ES-I3 (cell line): ENCODE results near the gene SCYGR6.
"Not testable (repeated sequence)": the region's sequence is repeated elsewhere in the genome, so short reads cannot be mapped to it uniquely, and the experiment has no call there.

Source experiments
- H3K36me3 ChIP-seq: 2 replicates; pipeline ENCODE4 v1.6.1; 2013; ENCODE audit warnings: mild to moderate bottlenecking, low read length, control low read depth, moderate library complexity; ENCODE audit not compliant: insufficient read depth
- H3K4me1 ChIP-seq: 2 replicates; pipeline ENCODE4 v1.6.1; 2013; ENCODE audit warnings: mild to moderate bottlenecking, control low read depth, low read length; ENCODE audit not compliant: insufficient read depth
- H3K9ac ChIP-seq: 2 replicates; pipeline ENCODE4 v1.6.1; 2013; ENCODE audit warnings: low read depth, mild to moderate bottlenecking, low read length, moderate library complexity
- H3K9me3 ChIP-seq: 2 replicates; pipeline ENCODE4 v1.6.1; 2013; ENCODE audit warnings: mild to moderate bottlenecking, low read length, moderate library complexity; ENCODE audit not compliant: control insufficient read depth, insufficient read depth

SCYGR6 gene

DNA sequence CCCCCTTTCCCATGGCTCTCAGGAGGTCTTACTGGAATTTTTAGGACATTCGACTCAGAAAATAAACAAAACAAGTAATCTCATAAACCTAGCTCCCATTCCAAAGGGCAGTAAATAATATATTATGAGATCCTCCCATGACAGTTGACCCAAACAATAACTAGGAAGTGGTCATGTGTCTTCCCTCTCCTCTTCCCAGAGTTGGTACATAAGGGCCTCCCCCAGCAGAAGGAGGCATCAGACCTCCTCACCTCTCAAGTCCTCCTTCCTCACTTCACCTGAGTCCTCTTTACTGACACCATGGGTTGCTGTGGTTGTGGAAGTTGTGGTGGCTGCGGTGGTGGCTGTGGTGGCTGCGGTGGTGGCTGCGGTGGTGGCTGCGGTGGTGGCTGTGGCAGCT, 3.5 kb upstream of the SCYGR6 start, which contains the start of gene SCYGR7:
Gene SCYGR7, plus strand, starts transcription at position 301 of the 400 bp plus-strand sequence. Its CDS starts 0 bp downstream, at position 301.
- no peaks in the 10 kb centered on the region for H3K36me3 ChIP-seq
- H3K9me3 ChIP-seq = no peaks in the 10 kb centered on the region
- no peaks in the 10 kb centered on the region for H3K4me1 ChIP-seq
- no peak within 1 kb of the TSS for H3K9ac ChIP-seq

DNA sequence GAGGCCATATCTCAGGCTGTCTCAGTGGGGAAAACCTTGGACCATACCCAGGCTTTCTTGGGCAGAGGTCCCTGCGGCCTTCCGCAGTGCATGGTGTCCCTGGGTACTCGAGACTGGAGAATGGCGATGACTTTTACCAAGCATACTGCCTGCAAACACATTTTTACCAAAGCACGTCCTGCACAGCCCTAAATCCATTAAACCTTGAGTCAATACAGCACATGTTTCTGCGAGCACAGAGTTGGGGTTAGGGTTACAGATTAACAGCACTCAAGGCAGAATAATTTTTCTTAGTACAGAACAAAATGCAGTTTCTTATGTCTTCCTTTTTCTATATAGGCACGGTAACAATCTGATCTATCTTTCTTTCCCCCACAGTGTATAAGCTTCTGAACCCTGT, 1.7 kb downstream of the SCYGR6 start:
- H3K36me3 ChIP-seq, H3K4me1 ChIP-seq, H3K9me3 ChIP-seq, H3K9ac ChIP-seq: not testable (repeated sequence)

DNA sequence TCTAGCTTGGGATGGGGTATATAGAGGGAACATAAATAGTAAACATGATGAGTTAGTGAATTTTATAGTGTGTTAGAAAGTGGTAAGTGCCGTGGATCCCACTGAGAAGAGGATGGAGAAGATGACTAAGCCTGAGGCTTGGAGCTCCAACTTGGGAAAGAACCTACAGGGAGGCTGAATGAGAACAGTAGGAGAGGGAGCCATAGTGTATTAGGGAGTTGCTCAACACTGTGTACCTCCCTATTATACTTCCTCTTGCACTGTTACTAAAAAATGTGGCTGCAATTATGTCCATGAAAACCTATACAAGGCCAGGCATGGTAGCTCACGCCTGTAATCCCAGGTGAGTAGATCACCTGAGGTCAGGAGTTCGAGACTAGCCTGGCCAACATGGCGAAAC, 3.9 kb downstream of the SCYGR6 start:
- Histone ChIP-seq H3K4me1 (peaks cover 7% of the 10 kb centered on the region), H3K36me3 (no peaks in the 10 kb centered on the region), H3K9ac (no peak overlapping the region), H3K9me3 (no peaks in the 10 kb centered on the region)

DNA sequence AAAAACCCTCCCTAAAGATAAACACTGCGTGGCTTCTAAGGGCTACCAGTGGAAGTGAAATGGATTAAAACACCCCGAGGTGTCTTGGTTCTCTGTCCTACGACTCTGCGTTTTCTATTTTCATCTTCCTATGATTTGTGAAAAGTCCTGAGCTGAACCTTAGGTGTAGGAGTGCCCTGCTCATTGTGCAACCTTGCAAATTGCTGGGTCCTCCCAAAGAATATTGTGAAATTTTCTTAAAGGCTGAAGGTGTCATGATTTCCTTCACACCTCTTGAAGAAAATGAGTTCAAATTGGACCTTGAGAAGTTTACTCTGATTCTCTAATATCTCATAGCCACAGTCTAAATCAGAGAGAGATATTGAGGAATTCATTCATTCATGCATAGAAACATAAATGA, 4.9 kb downstream of the SCYGR6 start:
- Histone ChIP-seq H3K9ac (no peak overlapping the region), H3K9me3 (no peaks in the 10 kb centered on the region), H3K36me3 (no peaks in the 10 kb centered on the region), H3K4me1 (peaks cover 8% of the 10 kb centered on the region)

DNA sequence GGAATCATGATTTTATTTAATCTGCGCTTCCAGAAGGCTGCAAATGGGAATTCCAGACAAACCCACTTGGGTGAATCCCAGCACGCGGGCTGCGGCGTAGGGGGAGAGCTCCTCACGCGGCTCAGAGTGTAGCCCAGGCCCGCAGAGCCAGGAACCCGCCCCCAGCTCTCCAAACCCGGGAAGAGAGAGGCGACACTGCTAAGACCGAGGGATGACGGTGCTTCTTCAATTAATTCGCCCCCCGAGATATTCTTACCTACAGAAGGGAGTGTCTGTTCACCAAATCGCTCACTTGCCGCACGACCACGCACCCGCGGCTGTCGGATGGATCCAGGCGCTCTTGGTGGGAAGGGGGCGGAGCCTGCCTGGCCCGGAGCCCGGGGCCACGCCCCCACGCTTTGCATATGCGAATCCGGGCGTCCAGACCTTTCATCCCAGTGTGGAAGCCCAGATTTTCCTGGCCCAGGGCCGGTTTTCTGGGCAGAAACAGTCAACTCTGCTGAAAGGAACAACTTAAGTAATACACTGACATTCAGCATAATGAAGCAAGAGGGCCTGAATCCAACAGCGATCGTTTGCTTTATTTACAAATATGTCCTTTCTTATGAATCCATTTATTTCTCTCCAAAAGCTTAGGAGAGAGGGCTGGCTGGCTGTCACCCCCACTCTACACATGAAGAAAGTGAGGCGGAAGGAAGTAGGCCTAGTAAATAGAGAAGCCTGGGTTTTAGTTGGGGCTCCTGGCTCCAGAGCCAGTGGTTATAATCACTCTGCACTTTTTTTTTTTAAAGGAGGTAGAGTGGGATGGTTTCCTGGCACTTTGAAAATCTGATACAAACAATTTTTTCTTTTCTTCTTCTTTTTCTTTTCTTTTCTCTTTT, 6.6 kb downstream of the SCYGR6 start, which contains the start of gene SLC19A3:
Gene SLC19A3, minus strand, starts transcription at position 342 of the 881 bp plus-strand sequence. CDS start 15,710 bp downstream, outside the sequence.
- H3K36me3 ChIP-seq = no peaks in the 10 kb centered on the region
- H3K4me1 ChIP-seq = peaks cover 8% of the 10 kb centered on the region
- no peaks in the 10 kb centered on the region for H3K9me3 ChIP-seq
- H3K9ac ChIP-seq = peak within 1 kb of the TSS; percentile 51; the same call in 1 of the 2 replicates

DNA sequence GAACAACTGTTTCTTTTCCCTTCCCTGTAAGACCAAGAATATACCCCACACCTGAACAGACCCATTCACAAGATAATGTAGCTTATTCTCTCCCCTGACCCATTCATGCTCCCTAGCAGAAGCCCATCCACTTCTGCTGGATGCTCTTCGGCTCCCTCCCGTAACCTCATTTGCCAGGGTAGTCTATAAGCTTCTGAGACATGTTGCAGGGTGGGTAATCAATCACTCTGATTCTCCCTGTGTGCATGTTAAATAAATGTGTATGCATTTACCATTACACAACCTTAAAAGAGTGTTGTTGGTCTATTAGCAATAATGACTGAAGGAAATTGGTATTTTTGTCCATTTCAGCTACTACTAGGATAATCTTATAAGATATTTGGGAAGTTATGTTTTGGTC, 8.1 kb downstream of the SCYGR6 start:
- H3K4me1 ChIP-seq = peaks cover 8% of the 10 kb centered on the region
- no peaks in the 10 kb centered on the region for H3K36me3 ChIP-seq
- no peak overlapping the region for H3K9ac ChIP-seq
- H3K9me3 ChIP-seq = no peaks in the 10 kb centered on the region

DNA sequence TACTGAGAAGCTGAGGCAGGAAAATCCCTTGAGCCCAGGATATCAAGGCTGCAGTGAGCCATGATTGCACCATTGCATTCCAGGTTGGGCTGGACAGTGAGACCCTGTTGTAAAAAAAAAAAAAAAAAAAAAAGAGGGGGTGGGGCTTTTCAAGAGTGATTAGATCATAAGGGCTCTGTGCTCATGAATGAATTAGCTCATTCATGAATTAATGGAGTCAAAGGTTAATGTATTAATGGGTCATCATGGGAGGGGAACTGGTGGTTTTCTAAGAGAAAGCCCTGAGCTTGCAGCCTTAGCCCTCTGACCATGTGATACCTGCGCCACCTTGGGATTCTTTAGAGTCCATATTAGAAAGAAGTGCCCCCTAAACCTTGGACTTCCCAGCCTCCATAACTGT, 11.3 kb downstream of the SCYGR6 start:
- Histone ChIP-seq H3K36me3 (no peaks in the 10 kb centered on the region), H3K4me1 (peaks cover 8% of the 10 kb centered on the region), H3K9ac (no peak overlapping the region), H3K9me3 (no peaks in the 10 kb centered on the region)

DNA sequence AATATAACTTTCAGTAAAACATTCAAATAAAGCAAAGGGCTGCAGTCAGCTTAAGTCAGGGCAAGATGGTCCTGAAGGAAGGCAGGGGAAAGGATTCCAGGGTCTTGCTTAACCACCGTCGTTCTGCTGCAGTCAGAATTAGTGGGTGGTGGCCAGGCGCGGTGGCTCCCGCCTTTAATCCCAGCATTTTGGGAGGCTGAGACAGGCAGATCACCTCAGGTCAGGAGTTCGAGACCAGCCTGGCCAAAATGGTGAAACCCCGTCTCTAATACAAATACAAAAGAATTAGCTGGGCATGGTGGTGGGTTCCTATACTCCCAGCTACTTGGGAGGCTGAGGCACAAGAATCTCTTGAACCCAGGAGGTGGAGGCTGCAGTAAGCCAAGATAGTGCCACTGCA, 13.6 kb downstream of the SCYGR6 start:
- no peaks in the 10 kb centered on the region for H3K36me3 ChIP-seq
- peaks cover 4% of the 10 kb centered on the region; the same call in 1 of the 2 replicates for H3K4me1 ChIP-seq
- no peak overlapping the region for H3K9ac ChIP-seq
- H3K9me3 ChIP-seq = no peaks in the 10 kb centered on the region

DNA sequence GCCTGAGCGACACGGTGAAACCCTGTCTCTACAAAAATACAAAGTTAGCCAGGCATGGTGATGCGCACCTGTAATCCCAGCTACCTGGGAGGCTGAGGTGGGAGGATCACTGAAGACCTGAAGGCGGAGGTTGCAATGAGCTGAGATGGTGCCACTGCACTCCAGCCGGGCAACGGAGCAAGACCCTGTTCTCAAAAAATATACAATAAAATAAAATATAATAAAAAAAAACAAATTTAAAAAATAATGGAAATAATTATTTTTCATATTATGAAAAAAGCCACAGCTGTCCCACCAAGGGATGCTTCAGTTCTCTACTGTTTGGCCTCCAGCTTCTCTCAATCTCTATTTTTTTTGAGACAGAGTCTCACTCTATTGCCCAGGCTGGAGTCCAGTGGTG, 17.2 kb downstream of the SCYGR6 start:
- Histone ChIP-seq H3K4me1 (peaks cover 16% of the 10 kb centered on the region), H3K9ac (no peak overlapping the region), H3K36me3 (no peaks in the 10 kb centered on the region), H3K9me3 (no peaks in the 10 kb centered on the region)

DNA sequence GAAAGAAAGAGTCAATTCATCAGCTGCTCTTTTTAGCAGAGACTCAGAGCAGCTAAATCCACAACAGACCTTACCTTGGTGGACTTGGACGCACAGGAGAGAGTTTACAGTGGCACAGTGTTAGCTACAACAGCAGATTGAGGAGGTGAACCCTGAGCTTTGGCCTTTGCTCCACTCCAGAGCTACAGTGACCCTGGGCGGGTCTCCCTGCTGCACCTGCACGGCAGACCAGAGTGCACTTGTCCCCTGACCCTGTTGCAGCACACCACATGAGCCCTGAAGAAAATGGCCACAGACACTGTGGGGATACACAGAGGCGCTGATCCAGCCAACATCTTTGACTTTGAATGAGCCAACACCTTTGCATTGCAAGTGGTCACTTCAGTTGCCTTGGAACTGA, 17.7 kb downstream of the SCYGR6 start:
- Histone ChIP-seq H3K36me3 (no peaks in the 10 kb centered on the region), H3K9me3 (no peaks in the 10 kb centered on the region), H3K4me1 (peaks cover 16% of the 10 kb centered on the region), H3K9ac (no peak overlapping the region)

DNA sequence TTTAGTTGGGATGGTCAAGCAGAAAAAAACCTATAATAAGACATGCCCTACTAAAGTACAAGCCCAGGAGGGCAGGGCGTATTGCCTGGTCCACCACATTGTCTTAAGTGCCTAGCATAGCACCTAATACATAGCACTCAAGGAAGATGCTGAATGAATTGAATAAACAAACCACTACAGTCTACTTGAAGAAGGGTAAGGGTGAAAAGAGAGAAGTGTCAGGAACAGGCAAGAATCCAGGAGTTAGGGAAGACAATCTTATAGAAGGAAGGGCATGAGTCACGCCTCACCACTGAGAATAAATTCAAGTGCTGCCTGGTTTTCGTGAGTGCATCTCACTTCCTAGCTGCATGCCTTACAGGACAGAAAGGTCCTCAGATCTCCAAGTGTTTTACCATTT, 20.6 kb downstream of the SCYGR6 start:
- no peaks in the 10 kb centered on the region for H3K36me3 ChIP-seq
- no peak overlapping the region for H3K9ac ChIP-seq
- peaks cover 16% of the 10 kb centered on the region for H3K4me1 ChIP-seq
- H3K9me3 ChIP-seq = no peaks in the 10 kb centered on the region

DNA sequence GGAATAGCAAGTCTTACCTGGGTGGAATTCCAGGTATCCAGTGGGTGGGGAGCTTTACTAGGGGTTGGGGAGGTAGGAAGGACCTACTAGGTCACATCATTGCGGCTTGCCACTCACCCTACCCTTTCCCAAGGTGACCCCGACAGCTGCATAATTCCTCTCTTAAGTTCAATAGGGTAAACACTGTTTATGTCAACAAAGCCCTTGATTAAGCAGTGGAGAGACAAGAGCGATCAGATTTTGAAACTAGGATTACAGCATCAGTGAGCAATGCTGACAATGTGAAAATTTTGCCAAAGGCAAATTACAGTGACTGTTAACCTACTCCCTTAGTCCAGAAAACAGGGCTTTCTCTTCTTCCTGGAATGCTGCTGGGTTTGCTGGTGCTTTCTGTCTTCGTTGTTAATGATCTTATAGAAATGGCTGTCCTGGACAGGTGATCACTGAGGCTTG, 21.3 kb downstream of the SCYGR6 start:
- H3K9ac ChIP-seq = no peak overlapping the region
- H3K4me1 ChIP-seq = peaks cover 16% of the 10 kb centered on the region
- no peaks in the 10 kb centered on the region for H3K36me3 ChIP-seq
- no peaks in the 10 kb centered on the region for H3K9me3 ChIP-seq

DNA sequence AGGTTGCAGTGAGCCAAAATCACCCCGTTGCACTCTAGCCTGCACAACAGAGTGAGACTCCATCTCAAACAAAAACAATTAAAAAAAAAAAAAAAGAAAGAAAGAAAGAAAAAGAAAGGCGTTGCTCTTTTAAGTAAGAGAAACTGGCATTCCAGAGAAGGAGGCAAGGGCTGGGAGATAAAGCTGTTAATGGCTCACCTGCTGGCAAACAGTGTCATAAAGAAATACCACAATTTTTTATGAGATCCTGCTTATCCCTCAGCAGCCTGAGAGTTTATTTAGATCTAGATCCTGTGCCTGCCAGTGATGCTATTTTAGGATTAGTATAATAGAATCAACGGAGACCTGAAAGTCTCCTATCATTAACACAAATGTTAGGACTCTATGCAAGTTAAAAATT, 23.0 kb downstream of the SCYGR6 start:
- no peak overlapping the region for H3K9ac ChIP-seq
- H3K9me3 ChIP-seq = no peaks in the 10 kb centered on the region
- H3K36me3 ChIP-seq = no peaks in the 10 kb centered on the region
- peaks cover 16% of the 10 kb centered on the region for H3K4me1 ChIP-seq

DNA sequence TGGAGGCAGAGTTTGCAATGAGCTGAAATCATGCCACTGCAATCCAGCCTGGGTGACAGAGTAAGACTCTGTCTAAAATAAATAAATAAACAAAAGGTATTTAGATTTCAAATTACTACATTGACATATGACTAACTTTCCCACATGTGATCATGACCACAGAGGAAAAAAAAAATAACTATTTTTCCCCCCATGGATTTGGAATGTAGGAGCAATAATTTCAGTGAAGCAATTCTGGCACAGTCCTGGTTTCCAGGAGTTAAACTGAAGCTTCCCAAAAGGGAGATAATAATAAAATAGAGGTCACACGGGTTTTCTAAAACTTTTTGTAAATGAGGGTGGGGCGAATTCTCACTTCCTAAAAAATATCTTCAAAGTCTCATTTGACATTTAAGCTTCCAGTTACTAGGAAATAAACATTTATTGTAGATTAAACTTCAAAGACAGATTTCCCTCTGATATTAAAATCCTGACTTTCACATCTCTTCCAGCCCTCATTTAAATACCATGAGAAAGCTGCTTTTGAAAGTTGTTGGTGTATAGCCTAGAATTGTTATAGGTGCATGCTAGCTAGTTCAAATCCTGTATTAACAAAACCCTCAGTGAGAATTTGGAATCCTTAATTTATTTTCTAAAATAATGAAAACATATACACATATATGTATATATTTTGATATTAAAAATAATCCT, 27.4 kb downstream of the SCYGR6 start:
- no peaks in the 10 kb centered on the region for H3K9me3 ChIP-seq
- H3K9ac ChIP-seq = no peak overlapping the region
- no peaks in the 10 kb centered on the region for H3K36me3 ChIP-seq
- H3K4me1 ChIP-seq = no peaks in the 10 kb centered on the region

DNA sequence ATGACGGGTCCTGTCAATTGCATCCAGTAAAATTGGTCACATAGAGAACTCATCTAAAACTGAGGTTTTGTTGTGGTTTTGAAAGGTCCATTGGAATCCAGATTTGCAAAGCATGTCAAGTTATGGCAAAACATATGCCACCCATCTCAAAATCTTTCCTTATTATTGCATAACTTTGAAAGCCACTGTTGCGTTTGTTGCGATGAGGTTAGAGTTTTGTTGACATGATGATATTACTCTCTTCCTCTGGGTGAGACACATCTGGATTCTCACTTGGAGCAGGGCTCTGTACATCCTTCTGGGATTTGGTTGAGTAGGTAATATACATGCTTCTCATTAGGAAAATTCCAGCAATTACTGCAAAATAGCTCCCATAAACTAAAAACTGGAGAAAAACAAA, 37.4 kb downstream of the SCYGR6 start:
- Histone ChIP-seq H3K9ac (no peak overlapping the region), H3K4me1 (no peaks in the 10 kb centered on the region), H3K36me3 (peaks cover 3% of the 10 kb centered on the region; the same call in 1 of the 2 replicates), H3K9me3 (no peaks in the 10 kb centered on the region)
